ENCODE results near the gene RCOR1. TPM values are rescaled to one million over a fixed set of nuclear protein-coding genes. Genes with fewer than 3 reads are reported as not detected.

Gene RCOR1
- total and polyA plus RNA-seq, 2 of the 8 experiments (the other 6 are each of a cell fraction or from before 2014, with no cell fraction given): 12.3 to 26.3 TPM

- TF ChIP-seq CHD7 (IDR thresholded peaks at IDR 0.05; ENCODE audit: insufficient replicate concordance, low read length) (no peak), CBX5 (IDR thresholded peaks at IDR 0.05; ENCODE audit: low read depth, low read length) (no peak), EGR1 (IDR thresholded peaks at IDR 0.05; ENCODE audit: borderline replicate concordance, low read depth, low read length) (no peak), YY1 (IDR thresholded peaks at IDR 0.05; ENCODE audit: low read depth, low read length) (no peak), SP4 (IDR thresholded peaks at IDR 0.05; ENCODE audit: low read length) (no peak), ZNF274 (IDR thresholded peaks at IDR 0.05; ENCODE audit: borderline replicate concordance, extremely low read depth, low read length) (no peak)
These were observed 85.9 kb downstream of the RCOR1 start (continued) for GRCh38 chr14:102678394-102678793.
